IMR-90 (cell line): ENCODE data around the gene NR1D1. TPM values are rescaled to one million over a fixed set of nuclear protein-coding genes. Genes with fewer than 3 reads are reported as not detected.
A peak's percentile ranks its signal among the peaks of the same experiment; 100 is the strongest.

Experiments
- ATAC-seq: fragments of 200-7000 bp; cut with Tn5 transposase; 2 replicates; pipeline ENCODE4 v1.9.1; 2020; ENCODE audit warnings: low read depth, mild to moderate bottlenecking, moderate library complexity
- Bru-seq: library from RNA; stranded (reverse); fragments of 400-500 nt; gene quantifications from one replicate; lab custom pipeline; 2021; lab: Mats Ljungman, UMichigan
- BruChase-seq, 2 experiments: library from RNA; stranded (reverse); fragments of 400-500 nt; gene quantifications; one replicate each; lab custom pipeline; 2021; lab: Mats Ljungman, UMichigan
- BruUV-seq: library from RNA; stranded (reverse); fragments of 400-500 nt; replicated peaks from 2 replicates; lab custom pipeline; 2021; lab: Mats Ljungman, UMichigan
- CTCF ChIA-PET: fragments of 300-600 bp; formaldehyde crosslinking; extraction: SDS; loops from one replicate; lab custom pipeline; 2021; ENCODE audit warnings: antibody characterized with exemption; lab: Yijun Ruan, JAX
- POLR2A ChIA-PET: fragments of 300-600 bp; sonication (Branson Sonifier 250); formaldehyde crosslinking; loops from one replicate; lab custom pipeline; 2022; ENCODE audit warnings: antibody characterized with exemption; ENCODE audit not compliant: unreplicated experiment; lab: Charles Lee
- DNase-seq: peaks from one replicate; pipeline ENCODE4 v3.0.0; 2013
- H2AFZ ChIP-seq: replicated peaks from 2 replicates; pipeline ENCODE3; 2013; ENCODE audit warnings: low read length, mild to moderate bottlenecking; ENCODE audit not compliant: poor library complexity
- H2AK5ac ChIP-seq: 2 replicates; pipeline ENCODE4 v1.6.1; 2013; ENCODE audit warnings: low read depth, low read length, inconsistent platforms
- H2AK9ac ChIP-seq: replicated peaks from 2 replicates; pipeline ENCODE3; 2013; ENCODE audit warnings: mild to moderate bottlenecking, low read depth, low read length, moderate library complexity; ENCODE audit not compliant: poor library complexity
- H2BK120ac ChIP-seq: 2 replicates; pipeline ENCODE4 v1.6.1; 2013; ENCODE audit warnings: low read depth, low read length, inconsistent platforms
- H2BK15ac ChIP-seq: 3 replicates; pipeline ENCODE4 v1.6.1; 2013; ENCODE audit warnings: low read depth, low read length, inconsistent platforms
- H2BK20ac ChIP-seq: 2 replicates; pipeline ENCODE4 v1.6.1; 2013; ENCODE audit warnings: low read depth, mild to moderate bottlenecking, inconsistent platforms, low read length, moderate library complexity
- H2BK5ac ChIP-seq: 2 replicates; pipeline ENCODE4 v1.6.1; 2013; ENCODE audit warnings: mild to moderate bottlenecking, low read depth, low read length, inconsistent platforms; ENCODE audit not compliant: poor library complexity, severe bottlenecking
- H3K14ac ChIP-seq: replicated peaks from 2 replicates; pipeline ENCODE4 v1.6.1; 2013; ENCODE audit warnings: low read depth, low read length, inconsistent platforms
- H3K18ac ChIP-seq: 2 replicates; pipeline ENCODE4 v1.6.1; 2013; ENCODE audit warnings: low read depth, low read length, control low read depth
- H3K23ac ChIP-seq: 2 replicates; pipeline ENCODE4 v1.6.1; 2013; ENCODE audit warnings: low read depth, low read length, inconsistent platforms
- H3K27ac ChIP-seq: 2 replicates; pipeline ENCODE4 v1.5.1; 2013; ENCODE audit warnings: mild to moderate bottlenecking, control low read depth, low read length; ENCODE audit not compliant: insufficient read depth
- H3K27me3 ChIP-seq: 2 replicates; pipeline ENCODE4 v1.6.1; 2013; ENCODE audit warnings: low read length; ENCODE audit not compliant: control insufficient read depth, insufficient read depth
- H3K36me3 ChIP-seq: 2 replicates; pipeline ENCODE4 v1.6.1; 2013; ENCODE audit warnings: low read length, mixed read lengths; ENCODE audit not compliant: control insufficient read depth, insufficient read depth
- H3K4ac ChIP-seq: 2 replicates; pipeline ENCODE4 v1.6.1; 2013; ENCODE audit warnings: low read depth, low read length, inconsistent platforms
- H3K4me1 ChIP-seq: 2 replicates; pipeline ENCODE4 v1.6.1; 2013; ENCODE audit warnings: low read length, mixed read lengths; ENCODE audit not compliant: control insufficient read depth, insufficient read depth
- H3K4me2 ChIP-seq: 2 replicates; pipeline ENCODE4 v1.6.1; 2013; ENCODE audit warnings: low read depth, mild to moderate bottlenecking, control low read depth, low read length, moderate library complexity
- H3K4me3 ChIP-seq: 2 replicates; pipeline ENCODE4 v1.5.1; 2013; ENCODE audit warnings: low read depth, mild to moderate bottlenecking, control low read depth, low read length, moderate library complexity; ENCODE audit not compliant: insufficient read depth
- H3K56ac ChIP-seq: 2 replicates; pipeline ENCODE4 v1.6.1; 2013; ENCODE audit warnings: low read length, inconsistent platforms; ENCODE audit not compliant: insufficient read depth; ENCODE audit errors: extremely low read depth
- H3K79me1 ChIP-seq, 2 experiments: 2 replicates each; pipeline ENCODE4 v1.6.1; 2013; ENCODE audit warnings: low read length in 2 of 2, inconsistent platforms in 1 of 2, low read depth in 1 of 2
- H3K9ac ChIP-seq: 2 replicates; pipeline ENCODE4 v1.6.1; 2013; ENCODE audit warnings: low read depth, low read length, control low read depth
- H3K9me1 ChIP-seq: 2 replicates; pipeline ENCODE4 v1.6.1; 2013; ENCODE audit warnings: low read length, inconsistent platforms; ENCODE audit not compliant: insufficient read depth
- H3K9me3 ChIP-seq: 2 replicates; pipeline ENCODE4 v1.6.1; 2013; ENCODE audit warnings: low read length; ENCODE audit not compliant: control insufficient read depth, insufficient read depth
- H4K20me1 ChIP-seq: 2 replicates; pipeline ENCODE4 v1.6.1; 2013; ENCODE audit warnings: low read length, inconsistent platforms; ENCODE audit not compliant: insufficient read depth
- H4K5ac ChIP-seq: 2 replicates; pipeline ENCODE4 v1.6.1; 2013; ENCODE audit warnings: mild to moderate bottlenecking, low read depth, low read length, control low read depth
- H4K8ac ChIP-seq, 2 experiments: 2 replicates each; pipeline ENCODE4 v1.6.1; 2013; ENCODE audit warnings: low read depth in 2 of 2, low read length in 2 of 2, control low read depth in 1 of 2, inconsistent platforms in 1 of 2
- H4K91ac ChIP-seq: 2 replicates; pipeline ENCODE4 v1.6.1; 2013; ENCODE audit warnings: low read depth, low read length, inconsistent platforms; ENCODE audit not compliant: insufficient read depth
- POLR2A ChIP-seq: IDR thresholded peaks from 2 replicates; pipeline ENCODE4 v1.6.1; 2012; ENCODE audit warnings: mild to moderate bottlenecking, low read depth, low read length
- SMC3 ChIP-seq: fragments of 150-350 bp; IDR thresholded peaks from 2 replicates; pipeline ENCODE4 v1.6.1; 2016; ENCODE audit warnings: low read depth, mild to moderate bottlenecking, antibody characterized with exemption, low read length, moderate library complexity
- WGBS, 2 experiments: methylation state at CpG; one replicate each; pipeline versions ENCODE4 v1.1.5 to v1.1.7; 2013; ENCODE audit warnings: missing lambda C conversion rate in 2 of 2; ENCODE audit not compliant: insufficient read length in 1 of 2; ENCODE audit errors: extremely low coverage in 2 of 2; 5-methylcytosine and 5-hydroxymethylcytosine counted together
- dilution Hi-C: fragments of 300-500 bp; cut with HindIII; formaldehyde crosslinking; loops from one replicate; pipeline ENCODE4 v1.14.3; 2018; ENCODE audit warnings: low sequenced_read_pairs; ENCODE audit not compliant: unreplicated experiment
- in situ Hi-C: fragments of 300-500 bp; cut with MboI; formaldehyde crosslinking; loops from 3 replicates; pipeline ENCODE4 v1.14.3; 2019; ENCODE audit warnings: low sequenced_read_pairs, inconsistent platforms, mixed read lengths
- intact Hi-C: fragments of 100-400 bp; cut with micrococcal nuclease; formaldehyde crosslinking; loops from 2 replicates; pipeline ENCODE4 v1.10.0; 2022
- long read RNA-seq: library from polyadenylated mRNA; unstranded; transcript quantifications from one replicate; pipeline ENCODE4 v2.0.0, GENCODE V29; 2021; ENCODE audit not compliant: unreplicated experiment
- polyA plus RNA-seq, 3 experiments: library from polyadenylated mRNA; depleted of rRNA; stranded (reverse); fragments of >200 nt; gene quantifications; 2 replicates each; pipeline ENCODE4 v1.2.3, GENCODE V29; 2012; ENCODE audit warnings: low replicate concordance in 1 of 3
- total RNA-seq: library from RNA; depleted of rRNA; stranded (reverse); fragments of >200 nt; gene quantifications from 2 replicates; pipeline ENCODE4 v1.2.3, GENCODE V29; 2012; rRNA removed

NR1D1 gene
- total RNA-seq (0.28 and 0.36 TPM in 2 replicates), polyA plus RNA-seq (2012; rRNA removed) (4.4 and 7.2 TPM in 2 replicates), Bru-seq, nascent RNA (percentile 53 among the genes with signal in this experiment), BruChase-seq, experiment 1, labeled RNA remaining after a 6-hour chase (percentile 46 among the genes with signal in this experiment), BruChase-seq, experiment 2, labeled RNA remaining after a 2-hour chase (percentile 51 among the genes with signal in this experiment)
- polyA plus RNA-seq (2012; cell fraction: cytosol; rRNA removed) = 4.1 and 8.6 TPM in 2 replicates
- polyA plus RNA-seq (2012; cell fraction: nucleus; rRNA removed; ENCODE audit: low replicate concordance) = 11.1 and 25.2 TPM in 2 replicates
- long read RNA-seq, partial matches to known transcripts = 4 of 9 reads
- long read RNA-seq, other reads (novel, unspliced or antisense) = 1 of 9 reads

GRCh38 chr17:40100419-40100668 lies at the start of gene NR1D1:
Gene NR1D1, minus strand, starts transcription at chr17:40100589. Its CDS starts 495 bp downstream, at chr17:40100094.
- Histone ChIP-seq H3K36me3 (peaks cover 21% of the 10 kb centered on the region), H3K4ac (peak within 1 kb of the TSS; percentile 88), H2BK120ac (peak within 1 kb of the TSS; percentile 82), H3K18ac (peak within 1 kb of the TSS; percentile 15), H2AFZ (peak within 1 kb of the TSS; percentile 87), H4K8ac (peak within 1 kb of the TSS; percentile 45 to 67), H3K14ac (peak within 1 kb of the TSS; percentile 89), H3K4me2 (peak within 1 kb of the TSS; percentile 85), H4K5ac (peak within 1 kb of the TSS; percentile 19), H3K9me3 (no peaks in the 10 kb centered on the region), H3K27me3 (no peaks in the 10 kb centered on the region), H3K9me1 (peaks cover 27% of the 10 kb centered on the region), H2AK5ac (peak within 1 kb of the TSS; percentile 91), H2BK5ac (peak within 1 kb of the TSS; percentile 74), H2BK15ac (peak within 1 kb of the TSS; percentile 40), H3K27ac (peak within 1 kb of the TSS; percentile 72), H3K56ac (peak within 1 kb of the TSS; percentile 69), H3K9ac (peak within 1 kb of the TSS; percentile 70), H3K4me1 (peaks cover 22% of the 10 kb centered on the region), H3K4me3 (peak within 1 kb of the TSS; percentile 65), H2BK20ac (peak within 1 kb of the TSS; percentile 78), H2AK9ac (peak within 1 kb of the TSS; percentile 97), H4K20me1 (peaks cover 8% of the 10 kb centered on the region; the same call in 1 of the 2 replicates), H4K91ac (peak within 1 kb of the TSS; percentile 86), H3K79me1 (peaks cover 24 to 46% of the 10 kb centered on the region in 2 experiments; a peak in 3 of 4 replicates), H3K23ac (peak within 1 kb of the TSS; percentile 98)
- no peak for DNase-seq
- CTCF ChIA-PET = interaction anchor here (1.0 to 1.3 kb wide), 2 partner anchors 26 to 68 kb away, joined by 3 read pairs; no protein-coding TSS in a partner anchor
- BruUV-seq = no TSS peak
- 1% methylated on average over 14 of the region's 16 CpGs; no CpG with 5 or more reads in 1 of the 2 experiments for WGBS, 2 experiments
- dilution Hi-C loops (no loop called here), in situ Hi-C loops (no loop called here), intact Hi-C loops (loop anchor here (1.0 kb wide), 1 partner anchor 11 kb away; no protein-coding TSS in a partner anchor)
- no peak for TF ChIP-seq SMC3
- peak; percentile 92 for TF ChIP-seq POLR2A
- ATAC-seq = no peak
- POLR2A ChIA-PET = interaction anchor here (0.6 to 1.2 kb wide), 3 partner anchors 9 to 46 kb away, joined by 3 to 5 read pairs (median 3); partner anchors contain the start of gene MED24
